ENCODE measurements around the gene NAGPA. TPM values are rescaled to one million over a fixed set of nuclear protein-coding genes. Genes with fewer than 3 reads are reported as not detected.

Gene NAGPA
- total RNA-seq, 1 experiment from 2014 or later: 15.9 TPM

- Mint-ChIP-seq H3K36me3 (ENCODE audit: insufficient read depth, unreplicated experiment) (no peaks in the 10 kb centered on the region), H3K27me3 (ENCODE audit: insufficient read depth, unreplicated experiment) (no peaks in the 10 kb centered on the region), H3K27ac (ENCODE audit: unreplicated experiment) (no peak overlapping the region), H3K9me3 (ENCODE audit: unreplicated experiment) (no peaks in the 10 kb centered on the region), H3K4me1 (ENCODE audit: low read depth, unreplicated experiment) (no peaks in the 10 kb centered on the region), H3K4me3 (ENCODE audit: unreplicated experiment) (no peak overlapping the region)
- Histone ChIP-seq H3K4me1 (no peaks in the 10 kb centered on the region), H3K4me3 (ENCODE audit: low read depth, low read length) (no peak overlapping the region), H3K36me3 (ENCODE audit: control insufficient read depth, insufficient read depth, low read length) (no peaks in the 10 kb centered on the region), H3K9me3 (no peaks in the 10 kb centered on the region), H3K27me3 (replicated peaks; ENCODE audit: control insufficient read depth, insufficient read depth, low read length) (no peaks in the 10 kb centered on the region)
- no peak for TF ChIP-seq CTCF (IDR thresholded peaks at IDR 0.05; ENCODE audit: insufficient read depth in 1 of 2, low read depth in 1 of 2, low read length in 1 of 2, severe bottlenecking in 1 of 2, unreplicated experiment in 1 of 2)
- CTCF ChIA-PET: no interaction called here
- no peak for DNase-seq
- BruUV-seq (replicated peaks): no TSS peak
- POLR2A ChIA-PET: no interaction called here
- intact Hi-C loops (cut with micrococcal nuclease; ENCODE audit: unreplicated experiment): loop anchor here (5.0 kb wide), 1 partner anchor 65 kb away; the partner anchor contains the start of gene SEC14L5
These were observed 11.2 kb downstream of the NAGPA start for GRCh38 chr16:5022521-5022920.

- TF ChIP-seq CTCF (IDR thresholded peaks at IDR 0.05; ENCODE audit: insufficient read depth in 1 of 2, low read depth in 1 of 2, low read length in 1 of 2, severe bottlenecking in 1 of 2, unreplicated experiment in 1 of 2): no peak
- no peak overlapping the region for H3K27ac Mint-ChIP-seq (ENCODE audit: unreplicated experiment)
- Histone ChIP-seq H3K4me3 (ENCODE audit: low read depth, low read length) (no peak overlapping the region), H3K9me3 (no peaks in the 10 kb centered on the region; the same call in 1 of the 2 replicates), H3K36me3 (ENCODE audit: control insufficient read depth, insufficient read depth, low read length) (no peaks in the 10 kb centered on the region), H3K27me3 (replicated peaks; ENCODE audit: control insufficient read depth, insufficient read depth, low read length) (no peaks in the 10 kb centered on the region), H3K4me1 (no peaks in the 10 kb centered on the region)
- H3K9me3 Mint-ChIP-seq (ENCODE audit: unreplicated experiment): no peaks in the 10 kb centered on the region
- no peak for DNase-seq
- POLR2A ChIA-PET: no interaction called here
- intact Hi-C loops (cut with micrococcal nuclease; ENCODE audit: unreplicated experiment): loop anchor here (5.0 kb wide), 1 partner anchor 63 kb away; the partner anchor contains the start of gene SEC14L5
- CTCF ChIA-PET: no interaction called here
- no peaks in the 10 kb centered on the region for H3K4me1 Mint-ChIP-seq (ENCODE audit: low read depth, unreplicated experiment)
- H3K36me3 Mint-ChIP-seq (ENCODE audit: insufficient read depth, unreplicated experiment): no peaks in the 10 kb centered on the region
- no peaks in the 10 kb centered on the region for H3K27me3 Mint-ChIP-seq (ENCODE audit: insufficient read depth, unreplicated experiment)
- H3K4me3 Mint-ChIP-seq (ENCODE audit: unreplicated experiment): no peak overlapping the region
- no TSS peak for BruUV-seq (replicated peaks)
These were observed 13.2 kb downstream of the NAGPA start for GRCh38 chr16:5020551-5020950.

GRCh38 chr16:5019775-5020174, 14.0 kb downstream of the NAGPA start:
- no peak overlapping the region for H3K4me3 ChIP-seq (ENCODE audit: low read depth, low read length)
- no peaks in the 10 kb centered on the region for H3K36me3 ChIP-seq (ENCODE audit: control insufficient read depth, insufficient read depth, low read length)
- no peak for TF ChIP-seq CTCF (IDR thresholded peaks at IDR 0.05; ENCODE audit: insufficient read depth in 1 of 2, low read depth in 1 of 2, low read length in 1 of 2, severe bottlenecking in 1 of 2, unreplicated experiment in 1 of 2)
- Mint-ChIP-seq H3K27me3 (ENCODE audit: insufficient read depth, unreplicated experiment) (no peaks in the 10 kb centered on the region), H3K4me1 (ENCODE audit: low read depth, unreplicated experiment) (no peaks in the 10 kb centered on the region), H3K9me3 (ENCODE audit: unreplicated experiment) (no peaks in the 10 kb centered on the region), H3K4me3 (ENCODE audit: unreplicated experiment) (no peak overlapping the region), H3K36me3 (ENCODE audit: insufficient read depth, unreplicated experiment) (no peaks in the 10 kb centered on the region), H3K27ac (ENCODE audit: unreplicated experiment) (no peak overlapping the region)
- H3K27me3 ChIP-seq (replicated peaks; ENCODE audit: control insufficient read depth, insufficient read depth, low read length): no peaks in the 10 kb centered on the region
- intact Hi-C loops (cut with micrococcal nuclease; ENCODE audit: unreplicated experiment): loop anchor here (5.0 kb wide), 1 partner anchor 62 kb away; the partner anchor contains the start of gene SEC14L5
- CTCF ChIA-PET: no interaction called here
- no peaks in the 10 kb centered on the region; the same call in 1 of the 2 replicates for H3K9me3 ChIP-seq
- POLR2A ChIA-PET: no interaction called here
- BruUV-seq (replicated peaks): no TSS peak
- no peak for DNase-seq
- H3K4me1 ChIP-seq: no peaks in the 10 kb centered on the region

Data from Caco-2 (cell line).